Nephron progenitor cell (in vitro differentiated cells): ENCODE measurements around the gene VSX1.
A peak's percentile ranks its signal among the peaks of the same experiment; 100 is the strongest.

Experiments used
- DNase-seq: peaks from one replicate; pipeline ENCODE4 v3.0.0; 2021
- H3K27ac Mint-ChIP-seq: 2 replicates; pipeline ENCODE4 v1.8.0; 2021; ENCODE audit warnings: mild to moderate bottlenecking, moderate library complexity, mixed read lengths
- H3K27me3 Mint-ChIP-seq: 2 replicates; pipeline ENCODE4 v1.8.0; 2021; ENCODE audit warnings: mild to moderate bottlenecking, low read depth, mixed read lengths; ENCODE audit not compliant: poor library complexity
- H3K36me3 Mint-ChIP-seq: 2 replicates; pipeline ENCODE4 v1.8.0; 2021; ENCODE audit warnings: low read depth, mixed read lengths
- H3K4me1 Mint-ChIP-seq: 2 replicates; pipeline ENCODE4 v1.8.0; 2021; ENCODE audit warnings: mixed read lengths
- H3K4me3 Mint-ChIP-seq: 2 replicates; pipeline ENCODE4 v1.8.0; 2021; ENCODE audit warnings: mild to moderate bottlenecking, moderate library complexity, mixed read lengths
- H3K9me3 Mint-ChIP-seq: 2 replicates; pipeline ENCODE4 v1.8.0; 2021; ENCODE audit warnings: mild to moderate bottlenecking, moderate library complexity, mixed read lengths
- CTCF ChIP-seq: fragments of 200-600 bp; sonication (generic); IDR thresholded peaks from 2 replicates; pipeline ENCODE4 v1.5.0; 2021; ENCODE audit warnings: antibody characterized with exemption

Gene VSX1

DNA sequence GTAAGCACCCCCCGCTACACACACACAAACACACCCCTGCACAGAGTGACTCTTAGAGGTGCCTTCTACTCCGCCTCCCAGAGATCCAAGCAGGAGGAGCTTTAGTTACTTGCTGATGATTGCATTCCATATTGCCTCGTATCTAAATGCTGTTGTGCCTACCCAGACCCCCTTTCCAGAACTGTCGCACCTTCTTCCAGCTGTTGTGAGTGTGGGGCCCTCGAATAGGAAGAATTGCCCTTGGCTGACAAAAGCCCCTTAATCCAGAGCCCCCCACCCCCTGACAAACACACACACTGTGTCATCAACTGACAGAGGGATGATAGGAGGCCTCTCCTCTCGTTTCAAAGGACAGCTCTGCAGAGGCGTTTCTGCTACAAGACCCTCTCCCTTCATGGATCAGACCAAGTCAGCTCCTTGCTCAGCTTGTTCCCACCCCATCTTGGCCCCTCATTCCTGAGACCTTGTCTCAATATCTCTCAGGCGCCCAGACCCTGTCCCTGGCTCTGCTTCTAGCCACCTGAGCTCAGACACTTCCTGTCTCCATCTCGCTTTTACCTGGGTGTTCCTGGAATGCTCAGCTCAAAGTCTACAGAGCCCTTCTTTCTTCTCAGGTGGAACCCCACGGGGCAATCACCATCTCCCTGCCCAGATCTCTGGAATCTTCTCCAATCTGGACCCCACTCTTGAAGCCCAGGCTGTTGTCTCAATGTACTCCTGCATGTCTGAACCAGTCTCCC, 4.0 kb upstream of the VSX1 start:
- Mint-ChIP-seq H3K27me3 (peaks cover 92% of the 10 kb centered on the region), H3K4me1 (no peaks in the 10 kb centered on the region), H3K36me3 (no peaks in the 10 kb centered on the region), H3K27ac (no peak overlapping the region), H3K4me3 (no peak overlapping the region), H3K9me3 (peaks cover 8% of the 10 kb centered on the region)
- TF ChIP-seq CTCF = no peak
- no peak for DNase-seq

DNA sequence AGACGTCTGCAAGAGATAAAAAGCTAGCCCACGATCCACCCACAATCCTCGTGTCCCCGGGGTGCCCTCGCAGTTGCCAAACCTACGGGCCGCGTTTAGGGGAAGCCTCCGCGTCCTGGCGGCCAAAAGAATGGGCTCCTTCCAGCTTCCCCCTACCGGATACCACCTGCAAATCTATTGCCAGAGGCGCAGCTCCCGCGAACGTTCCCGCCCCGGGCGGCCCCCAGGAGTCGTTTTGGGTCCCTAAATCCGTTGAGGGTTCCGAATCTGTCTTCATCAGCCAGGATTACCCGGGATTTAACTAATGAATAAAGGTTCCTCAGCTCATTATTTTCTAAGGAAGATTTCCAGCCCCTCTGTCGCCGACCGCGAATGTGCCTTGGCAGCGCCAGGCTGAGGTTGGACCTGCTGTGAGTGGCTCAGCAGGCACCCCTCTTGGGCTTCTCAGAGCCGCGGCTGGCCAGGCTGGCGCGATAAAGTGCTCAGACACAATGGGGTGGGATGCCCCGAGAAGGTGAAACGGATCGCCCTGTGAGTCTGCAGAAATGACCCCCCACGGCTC, 2.8 kb upstream of the VSX1 start:
- peaks cover 96% of the 10 kb centered on the region for H3K27me3 Mint-ChIP-seq
- H3K36me3 Mint-ChIP-seq = no peaks in the 10 kb centered on the region
- no peak for DNase-seq
- no peaks in the 10 kb centered on the region for H3K4me1 Mint-ChIP-seq
- no peak for TF ChIP-seq CTCF
- no peak overlapping the region for H3K4me3 Mint-ChIP-seq
- H3K9me3 Mint-ChIP-seq = peaks cover 11% of the 10 kb centered on the region
- no peak overlapping the region for H3K27ac Mint-ChIP-seq

GRCh38 chr20:25083773-25084625, 2.1 kb upstream of the VSX1 start:
- Mint-ChIP-seq H3K4me1 (no peaks in the 10 kb centered on the region), H3K9me3 (peaks cover 11% of the 10 kb centered on the region), H3K27me3 (peaks cover 99% of the 10 kb centered on the region), H3K36me3 (no peaks in the 10 kb centered on the region), H3K4me3 (no peak overlapping the region), H3K27ac (no peak overlapping the region)
- DNase-seq = peak; percentile 62
- TF ChIP-seq CTCF = peak; percentile 49

- DNase-seq = no peak
- TF ChIP-seq CTCF = no peak
- Mint-ChIP-seq H3K9me3 (peaks cover 11% of the 10 kb centered on the region), H3K4me1 (no peaks in the 10 kb centered on the region), H3K4me3 (no peak overlapping the region), H3K36me3 (no peaks in the 10 kb centered on the region), H3K27me3 (peaks cover 99% of the 10 kb centered on the region), H3K27ac (no peak overlapping the region)
Observed at GRCh38 chr20:25083141-25083772, 1.3 kb upstream of the VSX1 start.

DNA sequence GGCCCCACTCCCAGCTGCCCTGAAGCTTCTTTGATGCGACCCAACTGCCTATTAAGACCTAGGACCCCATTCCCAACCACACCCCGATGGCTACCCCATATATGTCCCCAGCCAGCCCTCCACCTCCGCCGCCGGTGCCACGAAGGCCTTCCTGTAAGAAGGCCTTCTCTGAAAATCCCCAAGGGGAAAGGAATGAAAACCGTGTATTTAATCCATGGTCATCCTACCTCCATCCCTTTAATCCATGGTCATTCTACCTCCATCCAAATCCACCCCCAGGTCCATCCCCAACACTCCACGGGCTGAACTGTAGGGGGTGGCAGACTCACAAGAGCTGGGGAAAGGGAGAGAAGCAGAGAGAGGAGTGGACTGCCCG, 545 bp upstream of the VSX1 start:
- no peak for DNase-seq
- Mint-ChIP-seq H3K36me3 (no peaks in the 10 kb centered on the region), H3K4me1 (no peaks in the 10 kb centered on the region), H3K27ac (no peak overlapping the region), H3K27me3 (peaks cover 99% of the 10 kb centered on the region), H3K4me3 (no peak overlapping the region), H3K9me3 (peaks cover 11% of the 10 kb centered on the region)
- no peak for TF ChIP-seq CTCF
